ENCODE data around the gene PCYT1A.
"Not testable (repeated sequence)": the region's sequence is repeated elsewhere in the genome, so short reads cannot be mapped to it uniquely, and the experiment has no call there.

Gene PCYT1A

DNA sequence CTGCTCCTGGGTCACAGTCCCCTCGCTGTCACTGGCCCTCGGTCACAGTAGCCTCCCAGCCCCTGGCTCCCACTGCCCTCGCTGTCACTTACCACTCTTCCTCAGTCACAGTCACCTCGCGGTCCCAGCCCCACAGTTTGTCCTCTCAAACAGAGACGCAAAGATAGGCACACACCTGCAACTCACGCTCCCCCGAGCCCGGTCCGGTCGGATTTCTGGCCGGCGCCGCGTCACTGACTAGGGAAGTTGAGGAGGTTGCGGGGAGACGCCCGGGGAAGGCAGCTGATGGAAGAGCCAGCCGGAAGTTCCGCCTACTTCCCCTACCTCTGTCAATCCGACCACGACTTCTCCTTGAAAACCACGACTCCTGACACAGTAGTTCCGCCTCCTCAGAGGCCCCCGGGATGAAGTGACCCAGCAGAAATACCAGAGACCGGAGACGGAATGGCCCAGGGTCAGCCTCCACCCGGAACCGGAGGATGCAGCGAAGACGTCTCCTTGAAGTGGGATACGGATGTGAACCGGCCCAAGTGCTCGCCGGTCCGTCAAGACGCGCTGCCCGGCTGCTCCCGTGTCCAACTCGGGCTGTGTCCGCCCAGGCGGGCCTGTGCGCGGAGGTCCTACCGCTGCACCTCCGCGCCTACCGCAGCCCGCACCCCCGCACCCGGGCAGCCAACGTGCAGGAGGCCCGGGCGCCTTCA is at the start of gene PCYT1A:
Gene PCYT1A, minus strand, starts transcription at position 287 of the 701 bp plus-strand sequence. CDS start 17,195 bp downstream, outside the sequence.
- peak; percentile 94 for DNase-seq (ENCODE audit: low spot score)

- DNase-seq (ENCODE audit: low spot score) = no peak
Observed at GRCh38 chr3:196336319-196337145, 49.0 kb upstream of the PCYT1A start.

DNA sequence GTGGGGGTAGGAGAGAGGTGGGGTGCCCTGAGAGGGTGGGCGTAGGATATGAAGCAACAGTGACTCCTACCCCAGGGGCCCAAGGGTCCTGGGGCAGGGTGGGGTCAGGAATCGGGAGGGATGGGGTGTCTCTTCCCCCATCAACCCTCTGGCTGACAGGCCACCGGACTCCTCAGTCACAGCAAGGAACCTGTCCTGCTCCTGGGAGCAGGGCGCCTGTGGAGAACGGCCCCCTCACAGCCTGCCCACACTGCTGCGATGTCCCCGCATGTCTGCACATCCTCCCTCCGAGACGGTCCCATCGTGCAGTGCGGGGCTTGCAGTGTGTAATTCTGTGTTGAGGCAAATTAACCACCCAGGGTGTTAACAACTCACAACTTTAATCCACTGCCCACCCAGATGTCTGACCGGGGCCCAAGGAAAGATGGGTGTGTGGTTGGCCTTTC is 48.0 kb upstream of the PCYT1A start:
- no peak for DNase-seq (ENCODE audit: low spot score)

DNA sequence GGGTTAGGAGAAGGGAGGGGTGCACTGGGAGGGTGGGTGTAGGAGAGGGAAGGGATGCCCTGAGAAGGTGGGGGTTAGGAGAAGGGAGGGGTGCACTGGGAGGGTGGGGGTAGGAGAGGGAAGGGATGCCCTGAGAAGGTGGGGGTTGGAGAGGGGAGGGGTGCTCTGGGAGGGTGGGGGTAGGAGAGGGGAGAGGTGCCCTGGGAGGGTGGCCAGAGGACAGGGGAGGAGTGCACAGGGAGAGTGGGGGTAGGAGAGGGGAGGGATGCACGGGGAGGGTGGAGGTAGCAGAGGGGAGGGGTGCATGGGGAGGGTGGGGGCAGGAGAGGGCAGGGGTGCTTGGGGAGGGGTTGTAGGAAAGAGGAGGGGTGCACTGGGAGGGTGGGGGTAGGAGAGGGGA is 47.5 kb upstream of the PCYT1A start:
- no peak for DNase-seq (ENCODE audit: low spot score)

DNA sequence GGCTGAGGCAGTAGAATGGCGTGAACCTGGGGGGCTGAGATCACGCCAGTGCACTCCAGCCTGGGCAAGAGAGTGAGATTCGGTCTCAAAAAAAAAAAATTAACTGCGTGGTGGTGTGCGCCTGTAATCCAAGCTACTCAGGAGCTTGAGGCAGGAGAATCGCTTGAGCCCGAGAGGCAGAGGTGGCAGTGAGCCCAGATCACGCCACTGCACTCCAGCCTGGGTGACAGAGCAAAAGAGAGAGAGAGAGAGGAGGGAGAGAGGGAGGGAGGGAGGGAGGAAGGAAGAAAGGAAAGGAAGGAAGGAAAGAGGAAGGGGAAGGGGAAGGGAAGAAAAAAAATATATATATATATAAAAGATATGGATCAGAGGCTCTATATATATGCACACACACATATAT is 44.6 kb upstream of the PCYT1A start:
- no peak for DNase-seq (ENCODE audit: low spot score)

DNA sequence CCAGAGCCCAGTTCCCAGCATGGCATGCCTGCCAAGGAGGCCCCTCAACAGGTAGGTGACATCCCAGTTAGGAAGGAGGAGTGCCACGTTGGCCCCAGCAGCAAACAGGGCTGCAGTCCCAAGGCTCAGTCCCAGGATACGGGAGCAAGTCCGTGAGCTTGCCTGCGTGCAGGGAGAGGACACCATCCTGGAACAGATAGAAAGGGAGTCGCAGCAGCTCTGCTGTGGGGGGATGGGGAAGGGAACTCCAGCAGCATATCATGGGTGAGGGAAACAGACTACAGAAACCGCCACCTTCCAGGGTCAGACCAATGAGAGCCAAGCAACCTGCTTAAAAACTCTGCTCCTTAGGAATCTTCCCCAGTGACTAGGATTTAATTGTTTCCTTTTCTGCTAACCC is 39.9 kb upstream of the PCYT1A start:
- no peak for DNase-seq (ENCODE audit: low spot score)

DNA sequence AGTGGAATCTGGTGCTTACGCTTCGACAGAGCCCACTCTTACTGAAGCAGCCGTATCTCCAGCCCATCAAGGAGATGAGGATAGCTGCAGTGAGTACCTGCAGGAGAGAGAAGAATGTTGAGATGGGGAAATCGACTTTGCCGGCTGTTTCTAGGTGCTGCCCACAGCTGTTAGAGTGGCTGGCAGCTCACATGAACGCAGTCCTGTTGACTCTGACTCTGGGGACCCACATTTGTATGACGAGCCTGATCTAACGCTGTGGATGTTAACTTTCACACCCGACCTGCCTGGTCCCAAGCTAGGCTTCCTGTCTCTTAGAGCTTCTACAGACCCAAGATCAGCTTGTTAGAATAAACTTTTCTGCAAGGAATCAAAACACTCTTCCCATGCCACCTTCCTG is 39.4 kb upstream of the PCYT1A start:
- DNase-seq (ENCODE audit: low spot score) = no peak

DNA sequence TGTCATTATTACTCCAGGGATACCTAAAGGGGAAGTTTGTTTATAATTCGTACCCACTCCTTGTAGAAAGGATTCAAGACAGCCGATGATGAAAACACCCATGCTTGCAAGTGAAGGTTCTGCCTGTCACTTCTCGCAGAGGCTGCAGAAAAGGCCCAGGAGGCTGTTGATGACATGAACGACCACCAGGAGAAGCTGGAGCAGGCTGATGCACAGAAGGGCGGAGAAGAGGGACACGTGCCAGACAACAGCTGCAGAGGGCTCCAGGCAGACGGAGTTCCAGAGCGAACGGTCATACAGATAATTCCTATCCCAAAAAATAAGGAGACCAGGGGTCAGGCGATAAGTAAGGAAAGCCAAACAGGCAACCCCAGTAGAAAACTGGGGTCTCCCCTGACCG is 36.2 kb upstream of the PCYT1A start:
- no peak for DNase-seq (ENCODE audit: low spot score)

GRCh38 chr3:196323016-196323415 is 35.5 kb upstream of the PCYT1A start:
- DNase-seq (ENCODE audit: low spot score) = no peak

GRCh38 chr3:196321162-196321561 is 33.6 kb upstream of the PCYT1A start:
- DNase-seq (ENCODE audit: low spot score) = no peak

- DNase-seq (ENCODE audit: low spot score) = no peak
Observed at GRCh38 chr3:196320137-196320536, 32.6 kb upstream of the PCYT1A start.

- DNase-seq (ENCODE audit: low spot score) = peak; percentile 90
Observed at GRCh38 chr3:196317687-196318467, 30.4 kb upstream of the PCYT1A start, which contains the start of gene DYNLT2B. DYNLT2B (minus strand) TSS chr3:196318240; CDS start chr3:196318152, 88 bp downstream.

GRCh38 chr3:196316799-196317686 is 29.5 kb upstream of the PCYT1A start:
- DNase-seq (ENCODE audit: low spot score) = not testable (repeated sequence)

GRCh38 chr3:196315821-196316220 is 28.3 kb upstream of the PCYT1A start:
- DNase-seq (ENCODE audit: low spot score) = no peak

GRCh38 chr3:196314597-196314996 is 27.1 kb upstream of the PCYT1A start:
- no peak for DNase-seq (ENCODE audit: low spot score)

GRCh38 chr3:196314086-196314485 is 26.6 kb upstream of the PCYT1A start:
- not testable (repeated sequence) for DNase-seq (ENCODE audit: low spot score)

DNA sequence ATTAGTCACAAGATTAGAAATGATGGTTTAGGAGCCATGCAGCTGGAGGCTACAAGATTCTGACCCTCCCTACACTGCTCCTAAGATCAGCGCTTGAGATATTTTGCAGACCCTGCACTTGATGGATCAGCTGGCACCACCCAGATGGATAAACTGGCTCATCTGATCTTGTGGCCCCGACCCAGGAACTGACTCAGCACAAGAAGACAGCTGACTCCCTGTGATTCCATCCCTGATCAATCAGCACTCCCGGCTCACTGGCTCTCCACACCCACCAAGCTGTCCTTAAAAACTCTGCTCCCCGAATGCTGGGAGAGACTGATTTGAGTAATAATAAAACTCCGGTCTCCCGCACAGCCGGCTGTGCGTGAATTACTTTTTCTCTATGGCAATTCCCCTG is 15.4 kb upstream of the PCYT1A start:
- DNase-seq (ENCODE audit: low spot score) = not testable (repeated sequence)

DNA sequence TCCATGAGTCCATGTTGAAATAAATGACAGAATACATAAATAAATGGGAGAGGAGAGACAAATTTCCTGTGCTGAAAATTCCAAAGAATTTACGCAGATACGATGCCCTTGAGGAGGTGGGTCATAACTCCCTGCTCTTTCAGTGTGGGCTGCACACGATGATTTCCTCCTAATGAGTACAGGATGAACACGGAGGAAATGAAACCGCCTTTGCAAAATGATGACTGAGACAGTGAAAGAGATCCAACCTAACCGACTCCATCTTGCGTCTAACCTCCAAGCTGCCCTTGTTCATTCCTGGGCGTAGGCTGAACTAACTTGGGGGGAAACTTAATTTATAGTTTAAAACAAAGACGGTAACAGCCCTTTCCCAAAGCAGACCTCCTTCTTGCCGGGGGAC is 15.0 kb upstream of the PCYT1A start:
- DNase-seq (ENCODE audit: low spot score) = not testable (repeated sequence)

DNA sequence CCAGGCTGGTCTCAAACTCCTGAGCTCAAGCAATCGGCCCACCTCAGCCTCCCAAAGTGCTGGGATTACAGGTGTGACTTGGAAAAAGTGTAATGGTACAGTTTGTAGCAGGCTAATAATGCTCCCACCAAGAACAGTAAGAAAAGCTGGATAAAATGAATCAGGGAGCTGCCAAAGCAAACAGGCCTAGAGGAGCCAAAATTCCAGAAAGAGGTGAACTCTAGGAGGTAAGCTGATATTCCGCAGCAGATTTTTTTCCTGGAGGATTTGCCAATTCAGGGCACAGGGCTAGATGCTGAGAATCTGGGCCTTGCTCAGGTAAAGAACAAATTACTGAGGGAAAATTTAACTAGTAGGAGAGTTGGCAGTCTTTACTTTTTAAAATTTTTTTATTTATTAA is 11.0 kb upstream of the PCYT1A start:
- DNase-seq (ENCODE audit: low spot score) = no peak

- no peak for DNase-seq (ENCODE audit: low spot score)
Observed at GRCh38 chr3:196292286-196292923, 4.9 kb upstream of the PCYT1A start.

- no peak for DNase-seq (ENCODE audit: low spot score)
Observed at GRCh38 chr3:196288141-196288460, 575 bp upstream of the PCYT1A start.
